Measurements from ENCODE around the gene PMM1. TPM values are rescaled to one million over a fixed set of nuclear protein-coding genes. Genes with fewer than 3 reads are reported as not detected.
A peak's percentile ranks its signal among the peaks of the same experiment; 100 is the strongest.
"Not testable (repeated sequence)": the region's sequence is repeated elsewhere in the genome, so short reads cannot be mapped to it uniquely, and the experiment has no call there.

PMM1 gene
- total RNA-seq = 10 to 100 TPM; 49.3 to 53.2 TPM

GRCh38 chr22:41589391-41590241, at the start of gene PMM1:
PMM1 (minus strand) TSS chr22:41589840; CDS start chr22:41589805, 35 bp downstream.
- intact Hi-C loops (cut with DNase I) = no loop called here
- H3K36me3 ChIP-seq = no peaks in the 10 kb centered on the region

GRCh38 chr22:41638748-41639147, 49.1 kb upstream of the PMM1 start:
- Histone ChIP-seq H3K36me3 (peaks cover 17% of the 10 kb centered on the region), H3K27me3 (no peaks in the 10 kb centered on the region), H3K4me3 (no peak overlapping the region), H3K9ac (ENCODE audit: low read depth in 2 of 2, low read length in 2 of 2) (no peak overlapping the region), H3K9me3 (no peaks in the 10 kb centered on the region), H3K4me1 (no peaks in the 10 kb centered on the region), H3K27ac (no peak overlapping the region)
- DNase-seq = no peak
- no peak for TF ChIP-seq CTCF (IDR thresholded peaks at IDR 0.05)
- intact Hi-C loops (cut with DNase I) = no loop called here

More at GRCh38 chr22:41589391-41590241, at the start of gene PMM1:
- no peak for TF ChIP-seq CTCF (IDR thresholded peaks at IDR 0.05)
- peaks cover 8% of the 10 kb centered on the region for H3K4me1 ChIP-seq
- peak within 1 kb of the TSS; percentile 95 for H3K4me3 ChIP-seq
- peak within 1 kb of the TSS; percentile 74 for H3K27ac ChIP-seq
- DNase-seq = peak; percentile 100
- H3K9ac ChIP-seq (ENCODE audit: low read depth in 2 of 2, low read length in 2 of 2) = peak within 1 kb of the TSS; percentile 95 to 97
- H3K9me3 ChIP-seq = no peaks in the 10 kb centered on the region
- no peaks in the 10 kb centered on the region for H3K27me3 ChIP-seq

- no peak overlapping the region for H3K27ac ChIP-seq
- intact Hi-C loops (cut with DNase I) = no loop called here
- no peaks in the 10 kb centered on the region for H3K27me3 ChIP-seq
- no peak overlapping the region for H3K4me3 ChIP-seq
- no peak for DNase-seq
- no peaks in the 10 kb centered on the region for H3K4me1 ChIP-seq
- peaks cover 15% of the 10 kb centered on the region for H3K36me3 ChIP-seq
- H3K9ac ChIP-seq (ENCODE audit: low read depth in 2 of 2, low read length in 2 of 2) = no peak overlapping the region
- no peak for TF ChIP-seq CTCF (IDR thresholded peaks at IDR 0.05)
- H3K9me3 ChIP-seq = no peaks in the 10 kb centered on the region
These were observed 48.5 kb upstream of the PMM1 start for GRCh38 chr22:41638124-41638523.

- H3K27me3 ChIP-seq; H3K4me3 ChIP-seq; H3K36me3 ChIP-seq; intact Hi-C loops (cut with DNase I); H3K27ac ChIP-seq; H3K9me3 ChIP-seq; H3K4me1 ChIP-seq; H3K9ac ChIP-seq (ENCODE audit: low read depth in 2 of 2, low read length in 2 of 2); DNase-seq: not testable (repeated sequence)
These were observed 48.0 kb upstream of the PMM1 start for GRCh38 chr22:41637623-41638022.

- no peak overlapping the region for H3K27ac ChIP-seq
- TF ChIP-seq CTCF (IDR thresholded peaks at IDR 0.05) = no peak
- peaks cover 9% of the 10 kb centered on the region for H3K36me3 ChIP-seq
- H3K9ac ChIP-seq (ENCODE audit: low read depth in 2 of 2, low read length in 2 of 2) = no peak overlapping the region
- H3K4me1 ChIP-seq = no peaks in the 10 kb centered on the region
- no peaks in the 10 kb centered on the region for H3K27me3 ChIP-seq
- H3K4me3 ChIP-seq = no peak overlapping the region
- DNase-seq = no peak
- intact Hi-C loops (cut with DNase I) = no loop called here
- no peaks in the 10 kb centered on the region for H3K9me3 ChIP-seq
These were observed 46.8 kb upstream of the PMM1 start for GRCh38 chr22:41636467-41636866.

DNA sequence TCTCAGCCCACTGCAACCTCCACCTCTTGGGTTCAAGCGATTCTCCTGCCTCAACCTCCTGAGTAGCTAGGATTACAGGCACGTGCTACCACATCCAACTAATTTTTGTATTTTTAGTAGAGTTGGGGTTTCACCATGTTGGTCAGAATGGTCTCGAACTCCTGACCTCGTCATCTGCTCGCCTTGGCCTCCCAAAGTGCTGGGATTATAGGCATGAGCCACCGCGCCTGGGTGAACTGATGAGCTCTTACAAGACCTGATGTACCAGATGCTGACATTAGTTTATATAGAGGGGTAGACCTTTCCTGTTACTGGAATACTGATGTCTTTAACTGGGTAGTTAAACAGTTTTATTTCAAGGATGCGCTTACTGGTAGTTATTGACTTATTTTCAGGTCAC, 45.0 kb upstream of the PMM1 start:
- intact Hi-C loops (cut with DNase I); H3K4me1 ChIP-seq; DNase-seq: not testable (repeated sequence)

DNA sequence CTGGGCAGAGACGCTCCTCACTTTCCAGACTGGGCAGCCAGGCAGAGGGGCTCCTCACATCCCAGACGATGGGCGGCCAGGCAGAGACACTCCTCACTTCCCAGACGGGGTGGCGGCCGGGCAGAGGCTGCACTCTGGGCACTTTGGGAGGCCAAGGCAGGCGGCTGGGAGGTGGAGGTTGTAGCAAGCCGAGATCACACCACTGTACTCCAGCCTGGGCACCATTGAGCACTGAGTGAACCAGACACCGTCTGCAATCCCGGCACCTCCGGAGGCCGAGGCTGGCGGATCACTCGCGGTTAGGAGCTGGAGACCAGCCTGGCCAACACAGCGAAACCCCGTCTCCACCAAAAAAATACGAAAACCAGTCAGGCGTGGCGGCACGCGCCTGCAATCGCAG, 42.0 kb upstream of the PMM1 start:
- H3K36me3 ChIP-seq = peaks cover 16% of the 10 kb centered on the region
- H3K9ac ChIP-seq (ENCODE audit: low read depth in 2 of 2, low read length in 2 of 2); H3K27me3 ChIP-seq; H3K27ac ChIP-seq; intact Hi-C loops (cut with DNase I); H3K9me3 ChIP-seq; H3K4me1 ChIP-seq; DNase-seq; H3K4me3 ChIP-seq: not testable (repeated sequence)

More for the DNA sequence above, 45.0 kb upstream of the PMM1 start:
- peaks cover 14% of the 10 kb centered on the region for H3K36me3 ChIP-seq
- not testable (repeated sequence) for H3K9me3 ChIP-seq; H3K4me3 ChIP-seq; H3K27ac ChIP-seq; H3K27me3 ChIP-seq; H3K9ac ChIP-seq (ENCODE audit: low read depth in 2 of 2, low read length in 2 of 2)

DNA sequence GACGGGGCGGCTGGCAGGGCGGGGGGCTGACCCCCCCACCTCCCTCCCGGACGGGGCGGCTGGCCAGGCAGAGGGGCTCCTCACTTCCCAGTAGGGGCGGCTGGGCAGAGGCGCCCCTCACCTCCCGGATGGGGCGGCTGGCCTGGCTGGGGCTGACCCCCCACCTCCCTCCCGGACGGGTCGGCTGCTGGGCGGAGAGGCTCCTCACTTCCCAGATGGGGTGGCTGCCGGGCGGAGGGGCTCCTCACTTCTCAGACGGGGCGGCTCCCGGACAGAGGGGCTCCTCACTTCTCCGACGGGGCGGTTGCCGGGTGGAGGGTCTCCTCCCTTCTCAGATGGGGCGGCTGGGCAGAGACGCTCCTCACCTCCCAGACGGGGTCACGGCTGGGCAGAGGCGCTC, 41.5 kb upstream of the PMM1 start:
- intact Hi-C loops (cut with DNase I); H3K9ac ChIP-seq (ENCODE audit: low read depth in 2 of 2, low read length in 2 of 2); H3K27me3 ChIP-seq; H3K4me3 ChIP-seq; H3K4me1 ChIP-seq; H3K9me3 ChIP-seq; DNase-seq; H3K27ac ChIP-seq: not testable (repeated sequence)
- H3K36me3 ChIP-seq = peaks cover 16% of the 10 kb centered on the region
